Hepatocyte (in vitro differentiated cells): ENCODE data around the gene TMED6. TPM values are rescaled to one million over a fixed set of nuclear protein-coding genes. Genes with fewer than 3 reads are reported as not detected.

Experiments
- DNase-seq: peaks from one replicate; pipeline ENCODE4 v3.0.0-alpha.2; 2016; ENCODE audit warnings: low spot score
- H2AFZ ChIP-seq: fragments of 200-600 bp; sonication (generic); 2 replicates; pipeline ENCODE4 v1.6.0; 2016; ENCODE audit warnings: antibody characterized with exemption, mild to moderate bottlenecking
- H3K27ac ChIP-seq: fragments of 200-600 bp; sonication (generic); 2 replicates; pipeline ENCODE4 v1.5.1; 2016; ENCODE audit warnings: mild to moderate bottlenecking
- H3K27me3 ChIP-seq: fragments of 200-600 bp; sonication (generic); 2 replicates; pipeline ENCODE4 v1.6.1; 2016
- H3K36me3 ChIP-seq: fragments of 200-600 bp; sonication (generic); replicated peaks from 2 replicates; pipeline ENCODE4 v1.5.1; 2016; ENCODE audit warnings: low read depth; ENCODE audit not compliant: insufficient read depth
- H3K4me1 ChIP-seq: fragments of 200-600 bp; sonication (generic); 2 replicates; pipeline ENCODE4 v1.5.1; 2016; ENCODE audit warnings: mild to moderate bottlenecking, moderate library complexity; ENCODE audit not compliant: insufficient read depth
- H3K4me2 ChIP-seq: fragments of 200-600 bp; sonication (generic); 2 replicates; pipeline ENCODE4 v1.6.0; 2016
- H3K4me3 ChIP-seq: fragments of 200-600 bp; sonication (generic); 2 replicates; pipeline ENCODE4 v1.5.1; 2016; ENCODE audit warnings: mild to moderate bottlenecking
- H3K79me2 ChIP-seq: fragments of 200-600 bp; sonication (generic); 2 replicates; pipeline ENCODE4 v1.6.0; 2017; ENCODE audit warnings: mild to moderate bottlenecking
- H3K9me2 ChIP-seq: fragments of 200-600 bp; sonication (generic); replicated peaks from 2 replicates; pipeline ENCODE4 v1.6.0; 2017; ENCODE audit warnings: mild to moderate bottlenecking; ENCODE audit not compliant: insufficient read depth
- H3K9me3 ChIP-seq: fragments of 200-600 bp; sonication (generic); 2 replicates; pipeline ENCODE4 v1.5.1; 2016; ENCODE audit warnings: low read depth, mild to moderate bottlenecking
- H4K20me1 ChIP-seq: fragments of 200-600 bp; sonication (generic); 2 replicates; pipeline ENCODE4 v1.6.0; 2016; ENCODE audit warnings: mild to moderate bottlenecking; ENCODE audit not compliant: insufficient read depth, poor library complexity, severe bottlenecking
- EZH2 ChIP-seq: fragments of 200-600 bp; sonication (generic); IDR thresholded peaks from 2 replicates; pipeline ENCODE4 v1.6.1; 2016; ENCODE audit warnings: antibody characterized with exemption, mild to moderate bottlenecking, borderline replicate concordance
- EZH2phosphoT487 ChIP-seq: fragments of 200-600 bp; sonication (generic); IDR thresholded peaks from one replicate; pipeline ENCODE4 v1.6.1; 2018; ENCODE audit warnings: antibody characterized with exemption, mild to moderate bottlenecking, low read depth, moderate library complexity; ENCODE audit not compliant: unreplicated experiment, severe bottlenecking
- WGBS: methylation state at CpG from one replicate; pipeline ENCODE4 v1.1.6; 2016; ENCODE audit warnings: low lambda C conversion rate; ENCODE audit errors: missing lambda C conversion rate; 5-methylcytosine and 5-hydroxymethylcytosine counted together
- polyA plus RNA-seq: library from polyadenylated mRNA; unstranded; fragments of >200 nt; fragmentation: Nextera tagmentation; extraction: Ambion mirVana; gene quantifications from 2 replicates; pipeline ENCODE4 v1.2.1, GENCODE V29; 2016
- total RNA-seq: library from RNA; depleted of rRNA; stranded (reverse); fragments of >200 nt; gene quantifications from 2 replicates; pipeline ENCODE4 v1.2.3, GENCODE V29; 2014
- TF ChIP-seq, protein P1 (sequence below): fragments of 200-600 bp; sonication (generic); IDR thresholded peaks from 2 replicates; pipeline ENCODE4 v1.5.1; 2016; ENCODE audit warnings: antibody characterized with exemption, mild to moderate bottlenecking; ENCODE audit not compliant: poor library complexity

Gene TMED6
- total and polyA plus RNA-seq, 2 experiments from 2014 or later: 1.9 to 4.3 TPM

DNA sequence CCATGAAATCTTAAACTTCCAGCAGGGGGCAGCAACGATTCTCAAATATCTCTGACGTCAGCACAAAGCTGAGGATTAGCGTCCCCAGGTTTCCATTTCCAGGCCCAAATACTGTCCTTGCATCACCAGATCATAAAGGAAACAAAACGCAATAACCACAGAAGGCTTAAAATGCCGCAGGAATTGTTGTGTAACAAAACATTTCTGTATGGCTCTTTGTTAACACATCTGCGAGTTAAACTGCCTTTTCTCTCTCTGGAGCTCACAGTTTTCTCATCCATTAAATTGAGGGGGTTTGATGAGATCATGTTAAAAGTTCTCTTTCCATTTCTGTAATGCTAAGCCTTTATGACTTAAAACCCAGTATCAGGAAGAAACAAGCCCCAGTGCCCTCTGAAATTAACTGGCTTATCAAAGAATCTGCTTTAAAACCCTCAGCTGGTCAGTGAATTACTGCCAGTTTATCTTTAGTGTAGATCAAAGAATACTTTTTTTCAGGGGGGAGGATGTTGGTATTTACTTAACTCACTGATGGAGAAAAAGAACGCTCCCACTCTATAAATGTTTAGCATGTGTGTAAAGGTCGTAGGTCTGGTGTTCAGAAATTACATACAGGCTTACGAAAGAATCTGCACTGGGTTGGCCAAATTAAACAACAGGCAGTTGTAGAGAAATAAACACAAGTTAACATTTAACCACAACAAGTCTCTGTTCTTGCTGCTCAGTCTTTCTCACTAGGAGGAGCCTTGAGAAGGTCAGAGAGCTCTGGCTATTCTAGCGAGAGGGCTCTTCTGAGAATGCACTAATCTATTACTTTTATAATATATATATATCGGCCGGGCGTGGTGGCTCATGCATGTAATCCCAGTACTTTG lies 44.8 kb upstream of the TMED6 start:
- no peak overlapping the region for H3K4me3 ChIP-seq
- no peak for TF ChIP-seq EZH2
- TF ChIP-seq, protein P1, sequence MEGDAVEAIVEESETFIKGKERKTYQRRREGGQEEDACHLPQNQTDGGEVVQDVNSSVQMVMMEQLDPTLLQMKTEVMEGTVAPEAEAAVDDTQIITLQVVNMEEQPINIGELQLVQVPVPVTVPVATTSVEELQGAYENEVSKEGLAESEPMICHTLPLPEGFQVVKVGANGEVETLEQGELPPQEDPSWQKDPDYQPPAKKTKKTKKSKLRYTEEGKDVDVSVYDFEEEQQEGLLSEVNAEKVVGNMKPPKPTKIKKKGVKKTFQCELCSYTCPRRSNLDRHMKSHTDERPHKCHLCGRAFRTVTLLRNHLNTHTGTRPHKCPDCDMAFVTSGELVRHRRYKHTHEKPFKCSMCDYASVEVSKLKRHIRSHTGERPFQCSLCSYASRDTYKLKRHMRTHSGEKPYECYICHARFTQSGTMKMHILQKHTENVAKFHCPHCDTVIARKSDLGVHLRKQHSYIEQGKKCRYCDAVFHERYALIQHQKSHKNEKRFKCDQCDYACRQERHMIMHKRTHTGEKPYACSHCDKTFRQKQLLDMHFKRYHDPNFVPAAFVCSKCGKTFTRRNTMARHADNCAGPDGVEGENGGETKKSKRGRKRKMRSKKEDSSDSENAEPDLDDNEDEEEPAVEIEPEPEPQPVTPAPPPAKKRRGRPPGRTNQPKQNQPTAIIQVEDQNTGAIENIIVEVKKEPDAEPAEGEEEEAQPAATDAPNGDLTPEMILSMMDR: peak; percentile 74
- no peaks in the 10 kb centered on the region for H3K27me3 ChIP-seq
- no peaks in the 10 kb centered on the region for H3K79me2 ChIP-seq
- H2AFZ ChIP-seq: peak overlapping the region; percentile 51
- H3K9me3 ChIP-seq: no peaks in the 10 kb centered on the region
- no peaks in the 10 kb centered on the region for H3K9me2 ChIP-seq
- H3K4me1 ChIP-seq: peaks cover 15% of the 10 kb centered on the region
- H3K4me2 ChIP-seq: peak overlapping the region; percentile 64
- peak; percentile 95 for DNase-seq
- peak overlapping the region; percentile 93 for H3K27ac ChIP-seq
- no peaks in the 10 kb centered on the region for H4K20me1 ChIP-seq
- no peaks in the 10 kb centered on the region for H3K36me3 ChIP-seq
- 18% methylated on average over 13 of the region's 13 CpGs for WGBS

DNA sequence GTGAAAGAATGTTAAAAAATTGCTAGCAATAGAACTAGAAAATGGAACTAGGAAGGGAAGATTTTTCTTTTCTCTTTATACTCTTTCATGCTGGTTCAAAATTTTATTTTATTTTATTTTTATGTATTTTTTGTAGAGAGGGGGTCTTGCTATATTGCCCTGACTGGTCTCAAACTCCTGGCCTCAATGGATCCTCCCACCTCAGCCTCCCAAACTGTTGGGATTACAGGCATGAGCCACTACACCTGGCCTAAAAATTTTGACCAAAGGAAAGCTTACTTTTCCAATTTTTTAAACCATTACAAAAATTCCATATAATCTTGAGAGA lies 44.2 kb upstream of the TMED6 start:
- Histone ChIP-seq H3K9me2 (no peaks in the 10 kb centered on the region), H3K27me3 (no peaks in the 10 kb centered on the region), H4K20me1 (no peaks in the 10 kb centered on the region), H3K9me3 (no peaks in the 10 kb centered on the region), H3K4me3 (no peak overlapping the region), H2AFZ (no peak overlapping the region), H3K27ac (peak overlapping the region; percentile 93), H3K4me1 (peaks cover 15% of the 10 kb centered on the region), H3K36me3 (no peaks in the 10 kb centered on the region), H3K4me2 (no peak overlapping the region), H3K79me2 (no peaks in the 10 kb centered on the region)
- no peak for TF ChIP-seq EZH2phosphoT487
- TF ChIP-seq EZH2: no peak
- TF ChIP-seq, protein P1: no peak
- no peak for DNase-seq

DNA sequence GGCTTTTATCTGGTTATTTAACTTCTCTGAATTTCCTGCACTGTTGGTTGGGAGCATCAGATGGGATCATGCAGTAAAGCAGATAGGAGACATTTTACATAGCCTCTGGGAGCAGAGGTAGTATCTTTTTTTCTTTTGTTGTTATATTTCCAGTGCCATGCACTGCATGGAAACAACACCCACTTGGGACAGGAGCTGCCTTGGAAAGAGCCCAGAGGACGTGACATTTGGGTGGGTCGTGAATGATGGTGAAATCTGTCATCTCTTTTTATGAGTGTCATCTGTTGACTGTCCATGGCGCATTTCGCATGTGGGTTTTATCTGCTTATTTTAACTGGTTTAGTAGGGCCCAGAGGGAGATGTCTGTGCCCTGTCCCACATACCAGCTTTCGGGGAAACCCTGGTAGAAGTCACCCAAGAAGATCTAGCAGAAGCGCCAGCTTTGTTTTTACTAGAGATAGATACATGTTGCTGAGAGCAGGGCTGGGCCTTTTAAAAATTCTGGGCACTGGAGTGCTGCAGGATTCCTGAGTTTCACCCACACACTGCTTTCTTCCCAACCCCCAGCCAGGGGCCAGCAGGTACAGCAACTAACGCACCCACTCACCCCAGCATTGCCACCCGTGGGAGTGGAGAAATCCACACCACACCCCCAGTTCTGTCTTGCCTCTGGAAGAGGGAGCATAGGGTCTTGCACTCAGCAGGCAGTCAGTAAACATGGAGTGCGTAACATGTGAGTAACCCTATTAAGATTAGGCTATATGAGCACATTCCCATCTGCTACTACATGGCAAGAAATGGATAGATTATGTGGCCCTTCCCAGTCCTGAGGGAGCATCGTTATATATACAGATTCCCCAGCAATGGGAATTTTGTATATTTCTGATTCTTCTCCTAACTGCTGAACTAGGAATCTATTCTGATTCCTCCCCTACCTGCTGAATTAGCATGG lies 42.6 kb upstream of the TMED6 start:
- no peak overlapping the region for H3K4me2 ChIP-seq
- no peaks in the 10 kb centered on the region for H3K36me3 ChIP-seq
- H3K27me3 ChIP-seq: no peaks in the 10 kb centered on the region
- H2AFZ ChIP-seq: no peak overlapping the region
- no peaks in the 10 kb centered on the region for H3K9me2 ChIP-seq
- H3K79me2 ChIP-seq: no peaks in the 10 kb centered on the region
- no peaks in the 10 kb centered on the region for H3K9me3 ChIP-seq
- no peak for TF ChIP-seq EZH2
- TF ChIP-seq, protein P1: no peak
- no peak for TF ChIP-seq EZH2phosphoT487
- no peaks in the 10 kb centered on the region for H4K20me1 ChIP-seq
- peaks cover 15% of the 10 kb centered on the region for H3K4me1 ChIP-seq
- WGBS: 73% methylated on average over 10 of the region's 10 CpGs
- H3K27ac ChIP-seq: no peak overlapping the region
- no peak overlapping the region for H3K4me3 ChIP-seq
- no peak for DNase-seq
